D721Med (cell line): ENCODE data around the gene TXLNB.

Experiments
- DNase-seq: peaks from one replicate; pipeline ENCODE4 v3.0.0; 2011; ENCODE audit warnings: low spot score; ENCODE audit not compliant: insufficient read length
- FAIRE-seq: peaks from 2 replicates; lab custom pipeline; 2011; peaks lifted over from hg19 to GRCh38; lab: Jason Lieb, UNC
- CTCF ChIP-seq: IDR thresholded peaks from 2 replicates; pipeline ENCODE4 v1.5.1; 2012; ENCODE audit warnings: mild to moderate bottlenecking, control low read depth; ENCODE audit not compliant: insufficient read depth; ENCODE audit errors: missing control alignments

TXLNB gene

GRCh38 chr6:139291813-139292619 is at the start of gene TXLNB:
Gene TXLNB (minus strand): TSS chr6:139291998. CDS start chr6:139288899, 3,099 bp downstream.
- TF ChIP-seq CTCF, result no peak
- DNase-seq (no peak), FAIRE-seq (no peak)

- no peak for FAIRE-seq
- TF ChIP-seq CTCF, result no peak
- DNase-seq, result no peak
These were observed 49.3 kb upstream of the TXLNB start for GRCh38 chr6:139341060-139341459.

- no peak for TF ChIP-seq CTCF
- no peak for FAIRE-seq
- DNase-seq, result no peak
These were observed 47.0 kb upstream of the TXLNB start for GRCh38 chr6:139338795-139339194.

GRCh38 chr6:139337830-139338229 is 46.0 kb upstream of the TXLNB start:
- no peak for DNase-seq
- FAIRE-seq, result no peak
- TF ChIP-seq CTCF, result no peak

- TF ChIP-seq CTCF, result no peak
- DNase-seq (no peak), FAIRE-seq (no peak)
These were observed 45.2 kb upstream of the TXLNB start for GRCh38 chr6:139337001-139337400.

- no peak for DNase-seq
- TF ChIP-seq CTCF, result no peak
- FAIRE-seq, result no peak
These were observed 44.7 kb upstream of the TXLNB start for GRCh38 chr6:139336488-139336887.
